A204.1 (cell line): ENCODE measurements around the gene C2orf68.
"Not testable (repeated sequence)": the region's sequence is repeated elsewhere in the genome, so short reads cannot be mapped to it uniquely, and the experiment has no call there.

Experiments used
- FAIRE-seq: peaks from 2 replicates; lab custom pipeline; 2012; peaks lifted over from hg19 to GRCh38; lab: Jason Lieb, UNC

C2orf68 gene, protein sequence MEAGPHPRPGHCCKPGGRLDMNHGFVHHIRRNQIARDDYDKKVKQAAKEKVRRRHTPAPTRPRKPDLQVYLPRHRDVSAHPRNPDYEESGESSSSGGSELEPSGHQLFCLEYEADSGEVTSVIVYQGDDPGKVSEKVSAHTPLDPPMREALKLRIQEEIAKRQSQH

DNA sequence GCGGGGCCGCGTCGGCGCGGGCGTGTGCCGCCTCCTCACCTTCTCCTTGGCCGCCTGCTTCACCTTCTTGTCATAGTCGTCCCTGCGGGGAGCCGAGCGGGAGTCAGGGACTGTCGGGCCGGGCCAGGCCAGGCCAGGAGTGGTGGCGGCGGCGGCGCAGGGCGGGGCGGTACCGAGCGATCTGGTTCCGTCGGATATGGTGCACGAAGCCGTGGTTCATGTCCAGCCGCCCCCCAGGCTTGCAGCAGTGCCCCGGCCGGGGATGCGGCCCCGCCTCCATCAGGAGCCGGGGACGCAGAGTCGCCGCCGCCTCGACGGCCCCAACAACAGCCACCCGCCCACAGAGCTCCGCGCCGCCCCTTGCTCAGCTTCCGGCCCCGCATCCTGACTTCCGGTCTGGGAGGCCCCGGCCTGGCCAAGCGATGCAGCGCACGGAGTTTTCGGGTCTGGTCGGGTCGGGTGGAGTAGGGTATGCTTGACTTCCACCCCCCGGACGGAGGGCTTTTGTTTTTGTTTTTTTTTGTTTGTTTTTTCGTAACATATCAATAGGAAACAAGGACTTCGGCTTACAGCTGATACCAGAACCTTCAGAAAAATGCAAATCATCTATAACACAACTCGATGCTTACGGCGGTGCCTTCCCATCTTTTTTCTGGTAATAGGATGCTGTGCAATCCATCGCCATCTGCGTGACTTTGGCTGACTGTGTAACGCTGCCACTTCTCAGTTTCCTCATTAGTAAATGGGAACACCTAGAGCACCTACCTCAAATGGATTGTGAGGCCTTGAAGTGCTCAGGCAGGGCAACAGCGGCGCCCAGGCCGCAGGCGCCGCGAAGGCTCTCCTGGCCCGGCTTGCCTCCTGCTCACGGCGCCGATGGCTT lies at the start of gene C2orf68:
C2orf68 (minus strand) TSS at position 362 of the 883 bp plus-strand sequence; CDS start at position 280, 82 bp downstream.
- no peak for FAIRE-seq

DNA sequence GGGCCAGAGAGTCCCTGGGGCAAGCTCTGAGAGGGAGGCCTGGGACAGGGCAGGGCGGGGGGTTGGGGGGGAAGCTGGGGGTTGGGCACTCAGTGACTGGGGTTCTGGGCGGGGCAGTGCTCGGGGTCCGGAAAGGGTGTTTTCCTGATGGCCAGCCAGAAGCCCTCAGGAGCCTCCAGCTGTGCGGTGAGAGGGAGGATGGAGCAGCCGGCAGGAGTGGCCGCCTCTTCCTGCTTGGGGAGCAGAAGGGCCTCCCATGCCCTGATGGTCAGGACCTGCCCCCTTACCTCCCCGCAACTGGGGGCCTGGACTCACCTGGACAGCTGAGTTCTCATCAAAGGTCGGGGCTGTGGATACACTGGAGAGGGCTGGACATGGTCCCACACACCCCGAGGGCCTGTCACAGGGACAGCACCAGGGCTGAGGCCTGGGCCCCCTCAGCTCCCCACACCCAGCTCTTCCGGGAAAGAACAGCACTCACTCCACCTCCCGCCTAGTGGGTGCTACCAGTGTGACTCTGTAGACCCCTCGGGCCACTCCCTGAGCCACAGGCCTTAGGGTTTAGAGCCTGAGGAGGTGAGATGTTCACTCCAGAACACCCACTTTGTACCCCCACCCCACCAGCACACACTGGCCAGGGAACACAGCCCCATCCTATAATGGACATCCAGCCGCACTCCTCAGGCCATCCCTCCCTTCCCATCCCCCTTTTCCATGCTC lies 49.4 kb upstream of the C2orf68 start:
- FAIRE-seq: no peak

DNA sequence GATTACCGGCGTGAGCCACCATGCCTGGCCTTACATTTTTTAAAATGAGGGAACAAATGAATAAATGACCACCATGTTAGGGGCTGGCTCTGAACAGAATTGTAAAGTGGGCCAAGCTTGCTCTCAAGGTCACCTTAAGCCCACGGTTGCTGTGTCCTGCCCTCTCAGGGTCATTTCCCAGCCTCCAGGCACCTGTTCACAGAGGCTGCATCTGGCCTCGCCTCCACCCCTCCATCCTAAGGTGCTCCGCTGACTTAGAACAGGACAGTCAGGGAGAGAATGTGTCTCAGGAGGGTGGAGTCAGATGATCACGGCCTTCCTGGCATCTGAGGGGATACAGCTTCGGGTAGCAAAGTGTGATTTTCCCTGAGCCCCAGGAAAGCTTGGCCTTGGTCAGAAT lies 48.9 kb upstream of the C2orf68 start:
- FAIRE-seq: no peak

DNA sequence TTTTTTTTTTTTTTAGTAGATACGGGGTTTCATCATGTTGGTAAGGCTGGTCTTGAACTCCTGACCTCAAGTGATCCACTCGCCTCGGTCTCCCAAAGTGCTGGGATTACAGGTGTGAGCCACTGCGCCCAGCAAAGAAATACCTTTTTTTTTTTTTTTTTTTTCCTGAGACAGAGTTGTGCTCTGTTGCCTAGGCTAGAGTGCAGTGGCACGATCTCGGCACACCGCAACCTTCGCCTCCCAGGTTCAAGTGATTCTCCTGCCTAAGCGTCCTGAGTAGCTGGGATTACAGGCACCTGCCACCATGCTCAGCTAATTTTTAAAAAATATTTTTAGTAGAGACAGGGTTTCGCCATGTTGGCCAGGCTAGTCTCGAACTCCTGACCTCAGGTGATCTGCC lies 48.4 kb upstream of the C2orf68 start:
- FAIRE-seq: not testable (repeated sequence)

DNA sequence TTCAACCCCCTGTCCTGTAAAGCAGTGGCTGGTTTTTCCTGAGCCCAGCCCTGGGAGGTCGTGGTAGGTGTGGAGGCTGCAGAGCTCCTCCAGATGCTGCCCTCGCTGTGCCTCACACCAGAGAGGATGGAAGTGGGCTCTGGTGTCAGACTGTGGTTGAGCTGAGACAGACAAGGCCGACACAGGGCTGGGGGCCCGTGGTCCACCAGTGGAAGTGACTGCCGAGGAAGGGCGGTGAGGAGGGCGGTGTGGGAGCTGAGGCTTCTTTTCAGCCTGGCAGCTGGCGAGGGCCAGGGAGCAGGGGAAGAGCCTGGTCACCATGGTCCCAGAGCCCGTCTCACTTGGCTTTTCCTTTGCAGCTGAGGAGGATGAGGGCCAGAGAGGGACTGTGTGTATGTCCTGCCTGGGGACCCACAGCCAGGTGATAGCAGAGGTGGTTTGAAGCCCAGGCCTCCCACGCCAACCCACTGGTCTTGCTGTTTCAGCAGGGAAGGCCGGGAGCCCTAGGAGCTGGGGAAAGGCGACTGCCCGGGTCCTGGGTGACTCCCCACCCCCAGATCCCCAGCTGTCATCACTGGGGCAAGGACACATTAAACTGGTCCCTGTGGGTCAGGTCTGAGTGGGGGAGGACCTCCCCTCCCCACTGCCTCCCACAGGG lies 47.6 kb upstream of the C2orf68 start:
- FAIRE-seq: no peak

DNA sequence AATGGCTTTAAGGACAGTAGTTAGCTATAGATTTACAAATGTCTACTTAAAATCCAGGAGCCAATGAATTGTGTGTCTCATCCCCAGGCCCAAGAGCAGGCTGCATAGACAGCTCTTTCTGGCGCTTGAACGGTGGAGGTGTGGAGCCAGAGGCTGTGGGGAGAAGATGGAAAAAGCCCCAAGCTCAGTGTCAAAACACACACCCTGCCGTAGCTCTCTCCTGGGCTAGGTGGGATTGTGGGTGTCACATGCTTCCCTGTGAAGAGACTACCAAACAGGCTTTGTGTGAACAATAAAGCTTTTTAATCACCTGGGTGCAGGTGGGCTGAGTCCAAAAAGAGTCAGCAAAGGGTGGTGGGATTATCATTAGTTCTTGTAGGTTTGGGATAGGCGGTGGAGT lies 45.5 kb upstream of the C2orf68 start:
- FAIRE-seq: not testable (repeated sequence)

DNA sequence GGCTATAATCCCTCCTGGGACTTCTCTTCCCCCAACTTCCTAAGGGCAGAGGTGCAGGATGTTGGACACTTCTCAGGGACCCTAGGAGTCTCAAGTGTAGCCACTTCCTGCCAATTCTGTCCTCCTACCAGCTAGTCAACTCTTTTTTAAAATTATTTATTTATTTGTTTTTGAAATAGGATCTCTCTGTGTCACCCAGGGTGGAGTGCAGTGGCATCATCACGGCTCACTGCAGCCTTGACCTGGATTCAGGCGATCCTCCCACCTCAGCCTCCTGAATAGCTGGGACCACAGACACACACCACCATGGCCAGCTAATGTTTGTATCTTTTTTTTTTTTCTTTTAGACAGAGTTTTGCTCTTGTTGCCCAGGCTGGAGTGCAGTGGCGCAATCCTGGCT lies 44.6 kb upstream of the C2orf68 start:
- no peak for FAIRE-seq

DNA sequence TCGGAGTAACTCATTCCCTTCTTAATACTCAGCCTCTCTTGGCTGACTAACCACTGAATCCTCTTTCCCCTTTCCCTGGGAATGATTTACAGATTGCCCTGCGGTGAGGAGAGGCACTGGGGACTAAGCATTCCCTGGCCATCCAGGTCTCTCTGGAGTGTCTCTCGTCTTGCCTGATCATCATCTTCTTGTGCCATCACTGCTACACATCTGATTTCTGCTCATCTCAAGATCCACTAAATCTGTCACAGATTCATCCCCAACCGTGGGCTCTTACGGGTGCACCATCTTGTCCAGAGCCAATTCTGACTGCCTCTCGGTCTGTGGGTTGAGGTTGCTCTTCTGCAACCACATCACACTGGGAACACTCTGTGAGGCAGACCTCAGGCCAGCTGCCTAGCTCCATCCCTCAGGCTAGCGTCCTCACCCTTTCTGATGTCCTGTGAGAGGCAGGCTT lies 44.1 kb upstream of the C2orf68 start:
- no peak for FAIRE-seq

DNA sequence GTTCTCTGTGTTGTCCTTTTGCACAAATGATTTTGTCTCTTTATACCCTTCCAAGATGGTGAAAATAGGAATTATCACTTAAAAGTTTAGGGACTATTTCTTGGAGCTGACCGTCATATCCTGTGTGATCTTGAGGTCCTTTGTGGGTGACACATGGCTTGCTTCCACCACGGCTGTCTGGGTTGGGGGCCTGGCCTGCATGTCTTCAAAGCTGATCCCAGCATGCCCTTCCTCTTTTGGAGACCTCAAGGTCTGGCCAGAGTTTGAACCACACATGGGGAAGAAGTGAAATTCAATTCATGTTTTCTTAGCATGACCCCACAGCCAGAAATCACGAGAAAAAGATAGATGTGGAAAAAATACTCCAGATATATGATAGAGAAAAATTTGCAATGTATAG lies 42.1 kb upstream of the C2orf68 start:
- no peak for FAIRE-seq

DNA sequence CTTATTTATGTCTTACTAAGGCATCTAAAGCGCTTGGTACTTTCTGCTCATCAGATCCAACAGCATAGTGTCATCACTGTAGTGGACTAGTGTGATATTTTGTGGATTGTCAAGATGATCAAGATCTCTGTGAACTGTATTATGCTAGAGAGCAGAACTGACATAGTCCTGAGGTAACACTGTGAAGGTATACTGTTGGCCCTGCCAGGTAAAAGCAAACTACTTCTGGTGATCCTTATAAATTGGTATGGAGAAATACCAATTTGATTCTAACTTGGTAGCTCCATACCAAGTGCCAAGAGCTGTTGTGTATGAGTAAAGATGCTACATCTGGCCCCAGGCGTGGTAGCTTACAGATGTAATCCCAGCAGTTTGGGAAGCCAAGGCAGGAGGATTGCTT lies 40.2 kb upstream of the C2orf68 start:
- FAIRE-seq: no peak

DNA sequence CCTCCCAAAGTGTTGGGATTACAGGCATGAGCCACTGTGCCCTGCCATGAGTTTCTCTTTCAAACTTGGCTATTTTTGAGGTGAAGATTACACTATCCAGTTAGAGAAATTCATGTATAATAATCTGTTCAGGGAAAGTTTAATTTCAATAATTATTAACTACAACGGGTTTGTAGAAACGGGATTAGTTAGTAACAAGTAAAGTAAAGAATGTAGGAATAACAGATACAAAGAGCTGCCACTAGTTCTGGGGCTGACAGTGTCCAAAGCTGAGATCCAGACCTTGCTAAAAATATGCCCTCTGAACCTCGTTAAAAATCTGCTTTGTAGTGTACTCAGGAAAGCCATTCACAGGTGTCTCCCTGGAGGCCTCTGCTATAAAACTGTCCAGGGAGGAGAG lies 39.2 kb upstream of the C2orf68 start:
- FAIRE-seq: no peak

DNA sequence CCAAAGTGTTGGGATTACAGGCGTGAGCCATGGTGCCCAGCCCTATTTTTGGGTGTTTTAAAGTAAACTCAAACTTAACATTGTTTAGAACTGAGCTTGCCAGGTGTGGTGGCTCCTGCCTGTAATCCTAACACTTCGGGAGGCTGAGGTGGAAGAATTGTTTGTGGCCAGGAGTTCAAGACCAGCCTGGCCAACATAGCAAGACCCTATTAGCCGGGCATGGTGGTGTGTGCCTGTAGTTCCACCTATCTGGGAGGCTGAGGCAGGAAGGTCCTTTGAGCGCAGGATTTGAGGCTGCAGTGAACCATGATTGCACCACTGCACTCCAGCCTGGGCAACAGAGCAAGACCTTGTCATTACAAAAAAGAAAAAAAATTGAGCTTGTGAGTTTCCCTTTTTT lies 38.6 kb upstream of the C2orf68 start:
- no peak for FAIRE-seq

DNA sequence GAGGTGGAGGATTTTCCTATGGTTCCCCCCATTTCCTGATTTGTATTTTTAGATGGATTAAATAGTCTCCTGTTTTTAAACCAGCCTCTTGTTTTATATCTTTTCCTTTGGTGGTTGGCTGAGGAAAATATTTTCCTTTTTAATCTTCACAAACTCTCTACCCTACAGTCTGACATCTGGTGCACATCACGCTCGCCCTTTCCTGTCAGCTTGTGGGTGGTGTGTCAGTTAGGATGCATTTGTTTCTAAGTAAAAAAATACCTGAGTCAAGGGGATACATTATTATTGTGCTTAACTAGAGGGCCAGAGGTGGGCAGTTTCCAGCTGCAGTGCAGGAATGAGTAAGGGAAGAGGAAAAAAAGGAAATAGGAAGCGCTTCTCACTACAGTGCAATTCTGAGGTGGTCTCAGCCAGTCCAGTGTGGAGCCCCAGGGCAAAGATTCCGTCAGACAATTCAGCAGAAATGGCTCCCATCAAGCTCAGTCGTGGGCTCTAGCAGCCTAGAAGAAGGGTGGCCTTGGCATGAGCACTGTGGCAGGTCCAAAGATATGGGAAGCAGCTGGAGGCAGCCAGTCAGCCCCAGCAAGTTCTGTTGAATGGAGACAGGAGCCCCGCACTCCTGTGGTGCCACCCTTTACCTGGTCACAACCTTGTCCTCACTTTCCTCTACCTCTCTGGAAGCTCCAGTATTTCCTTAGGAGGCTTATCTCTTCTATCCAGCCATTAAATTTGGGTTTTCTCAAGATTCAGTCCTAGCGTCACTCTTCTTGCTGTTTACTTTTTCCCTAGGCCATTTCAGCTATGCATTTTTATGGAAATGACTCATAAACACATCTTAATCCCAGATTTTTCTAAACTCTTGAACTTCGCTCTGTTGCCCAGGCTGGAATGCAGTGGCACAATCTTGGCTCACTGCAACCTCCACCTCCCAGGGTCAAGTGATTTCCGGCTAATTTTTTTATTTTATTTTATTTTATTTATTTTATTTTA lies 37.6 kb upstream of the C2orf68 start:
- FAIRE-seq: no peak

DNA sequence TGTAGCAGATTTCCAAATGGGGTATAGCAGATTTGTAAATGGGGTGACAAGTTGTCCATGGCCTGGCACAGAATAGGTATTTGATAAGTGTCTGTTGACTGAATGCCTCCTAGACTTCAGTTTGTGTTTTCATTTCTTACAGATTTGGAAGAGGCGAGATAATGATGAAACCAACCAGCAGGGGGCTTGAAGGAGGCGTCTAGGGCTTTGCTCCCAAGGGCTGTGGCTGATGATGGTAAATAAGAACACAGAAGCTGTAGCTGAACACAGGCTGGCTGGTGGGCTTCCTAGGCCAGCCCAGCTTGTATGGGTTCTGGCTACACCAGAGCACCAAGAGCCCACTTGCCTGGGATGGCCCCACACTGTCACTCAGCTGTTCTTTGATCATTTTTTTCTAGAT lies 36.8 kb upstream of the C2orf68 start:
- no peak for FAIRE-seq

DNA sequence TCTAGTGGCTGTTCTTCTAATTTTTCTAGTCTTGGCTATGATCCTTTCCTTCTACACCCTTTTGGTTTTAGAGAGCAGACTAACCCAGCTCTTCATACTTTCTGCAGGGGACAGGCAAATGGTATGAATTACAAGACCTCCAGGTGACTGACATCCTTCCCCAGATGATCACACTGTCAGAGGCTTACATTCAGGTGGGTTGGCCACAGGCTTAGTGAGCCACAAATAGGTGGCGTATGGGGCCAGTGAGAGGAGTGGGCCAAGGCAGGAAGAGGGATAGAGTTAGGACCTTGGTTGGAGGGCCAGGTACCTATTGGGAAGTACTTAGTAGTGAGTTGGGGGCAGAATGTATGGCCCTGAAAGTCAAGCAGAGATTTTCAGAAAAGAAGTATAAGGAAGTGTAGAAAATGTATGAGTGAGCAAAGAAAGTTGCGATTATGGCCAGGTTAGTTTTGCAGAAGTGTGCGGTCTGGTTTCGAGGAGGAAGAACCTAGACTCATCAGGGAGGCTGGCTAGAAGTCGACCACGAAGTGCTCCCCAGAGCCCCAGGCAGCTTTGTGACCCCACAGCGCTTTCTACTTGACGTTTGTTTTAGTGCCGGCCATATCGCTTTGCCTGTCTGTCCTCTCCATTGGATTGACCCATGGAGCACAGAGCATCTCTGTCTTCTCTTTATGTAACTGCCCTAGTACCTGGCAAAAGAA lies 36.1 kb upstream of the C2orf68 start:
- no peak for FAIRE-seq

DNA sequence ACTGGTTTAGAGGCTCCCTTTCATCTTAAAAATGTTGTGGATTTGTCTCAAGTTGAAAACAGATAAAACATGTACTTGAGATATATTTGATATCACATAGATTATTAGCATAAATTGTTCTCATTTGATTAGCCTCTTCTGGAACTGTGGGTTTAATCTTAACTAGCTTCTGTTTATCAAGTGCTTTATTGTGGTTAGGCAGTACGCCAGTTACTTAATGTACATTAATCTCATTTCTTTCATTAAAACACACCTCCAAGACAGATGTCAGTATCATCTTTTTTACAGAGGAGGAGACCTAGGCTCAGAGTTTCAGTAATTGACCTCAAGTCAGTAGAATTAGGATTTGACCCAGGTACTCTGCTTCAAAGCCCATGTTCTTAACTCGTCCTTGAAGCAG lies 34.3 kb upstream of the C2orf68 start:
- no peak for FAIRE-seq

DNA sequence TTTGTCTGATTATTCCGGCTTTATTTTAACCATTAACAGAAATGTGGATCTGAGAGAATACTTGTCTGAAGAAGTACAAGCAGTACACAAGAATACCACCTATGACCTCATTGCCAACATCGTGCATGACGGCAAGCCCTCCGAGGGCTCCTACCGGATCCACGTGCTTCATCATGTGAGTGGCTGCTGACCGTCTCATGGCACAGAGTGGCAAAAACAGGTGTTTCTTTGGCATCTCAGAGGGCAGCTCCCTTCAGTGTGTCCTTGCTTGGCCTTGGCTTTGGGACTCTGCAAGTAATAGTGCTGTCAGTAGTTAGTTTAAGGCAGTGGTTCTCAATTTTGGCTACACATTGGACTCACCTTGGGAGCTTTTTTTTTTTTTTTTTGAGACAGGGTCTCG lies 33.0 kb upstream of the C2orf68 start:
- FAIRE-seq: no peak

DNA sequence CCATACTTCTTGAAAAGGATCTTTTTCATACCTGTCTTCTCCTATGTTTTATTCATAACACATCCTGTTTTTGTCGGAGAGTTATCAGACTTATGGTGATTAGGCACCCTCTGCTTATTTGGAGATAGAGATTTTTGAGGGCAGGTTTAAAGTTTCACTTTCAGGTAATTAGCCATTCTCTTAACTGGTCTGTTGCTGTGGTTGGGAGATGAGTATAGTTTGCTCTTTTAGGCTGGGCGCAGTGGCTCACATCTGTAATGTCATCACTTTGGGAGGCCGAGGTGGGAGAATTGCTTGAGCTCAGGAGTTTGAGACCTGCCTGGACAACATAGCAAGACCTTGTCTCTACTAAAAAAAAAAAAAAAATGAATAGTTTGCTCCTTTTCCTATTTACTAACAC lies 30.9 kb upstream of the C2orf68 start:
- no peak for FAIRE-seq

DNA sequence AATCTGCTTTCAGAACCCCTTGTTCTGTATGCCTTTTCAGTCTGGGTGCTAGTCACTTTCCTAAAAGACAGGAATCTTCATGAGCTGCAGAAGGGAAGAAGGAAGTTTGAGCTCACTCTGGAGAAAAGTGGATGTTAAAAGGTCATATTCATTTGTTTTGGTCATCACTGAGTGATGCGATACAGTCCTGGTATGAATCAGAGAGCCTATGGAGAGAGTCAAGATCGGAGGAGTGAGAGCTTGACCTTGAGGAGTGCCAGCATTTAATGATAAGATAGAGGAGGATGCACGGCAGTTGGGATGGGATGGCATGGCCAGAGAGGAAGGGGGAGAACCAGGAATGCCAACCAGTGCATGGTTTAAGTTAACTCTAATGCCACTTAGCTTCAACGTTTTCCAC lies 23.8 kb upstream of the C2orf68 start:
- no peak for FAIRE-seq

DNA sequence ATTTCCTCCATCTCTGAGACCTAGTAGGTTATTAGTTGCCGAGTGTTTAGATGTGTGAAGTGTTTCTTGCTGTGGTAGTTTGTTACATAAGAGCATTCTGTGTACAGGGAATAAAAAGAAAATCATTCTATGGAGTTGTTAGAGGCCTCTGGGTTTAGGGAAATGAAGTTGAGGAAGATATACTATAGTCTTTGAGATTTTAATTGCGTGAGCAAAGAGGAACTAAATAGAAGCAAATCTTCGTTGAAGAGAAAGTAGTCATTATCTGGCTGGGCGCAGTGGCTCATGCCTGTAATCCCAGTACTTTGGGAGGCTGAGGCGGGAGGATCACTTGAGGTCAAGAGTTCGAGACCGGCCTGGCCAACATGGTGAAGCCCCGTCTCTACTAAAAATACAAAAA lies 23.1 kb upstream of the C2orf68 start:
- FAIRE-seq: no peak

DNA sequence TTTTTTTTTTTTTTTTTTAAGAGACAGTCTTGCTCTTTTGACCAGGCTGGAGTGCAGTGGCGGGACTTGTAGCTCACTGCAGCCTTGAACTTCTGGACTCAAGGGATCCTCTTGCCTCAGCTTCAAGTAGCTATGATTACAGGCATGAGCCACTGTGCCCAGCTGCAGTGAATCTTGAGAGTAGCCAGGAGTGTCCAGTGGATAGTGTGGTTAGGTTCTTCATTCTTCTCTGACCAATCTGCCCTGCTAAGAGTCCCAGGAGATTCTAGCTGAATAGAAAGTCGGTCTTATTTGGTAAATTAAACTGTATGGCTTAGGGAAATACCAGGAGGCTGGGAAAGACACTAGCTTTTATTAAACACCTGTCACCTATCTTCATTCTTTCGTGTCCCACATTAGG lies 19.4 kb upstream of the C2orf68 start:
- FAIRE-seq: no peak
